HepG2 (cell line): ENCODE measurements around the gene HHIPL2. TPM values are rescaled to one million over a fixed set of nuclear protein-coding genes. Genes with fewer than 3 reads are reported as not detected.

Source experiments
- ATAC-seq: fragments of 200-7000 bp; cut with Tn5 transposase; 3 replicates; pipeline ENCODE4 v1.9.1; 2020; ENCODE audit warnings: mild to moderate bottlenecking, moderate library complexity
- BruUV-seq: library from RNA; stranded (reverse); fragments of 400-500 nt; replicated peaks from 2 replicates; lab custom pipeline; 2021; lab: Mats Ljungman, UMichigan
- CTCF ChIA-PET: fragments of 300-600 bp; formaldehyde crosslinking; extraction: SDS; loops from one replicate; lab custom pipeline; 2021; ENCODE audit warnings: low total read pairs, inconsistent platforms, low intra/inter-chr PET ratio; lab: Yijun Ruan, JAX
- POLR2A ChIA-PET: fragments of 350-600 bp; sonication (Branson Sonifier 250); formaldehyde crosslinking; loops from one replicate; lab custom pipeline; 2020; ENCODE audit warnings: antibody characterized with exemption, inconsistent platforms; lab: Yijun Ruan, JAX
- DNase-seq: peaks from one replicate; pipeline ENCODE4 v3.0.0-alpha.2; 2015; ENCODE audit warnings: low spot score
- FAIRE-seq: peaks from 3 replicates; lab custom pipeline; 2011; peaks lifted over from hg19 to GRCh38; lab: Jason Lieb, UNC
- H2AFZ ChIP-seq: one replicate; pipeline ENCODE4 v1.6.1; 2011; ENCODE audit warnings: low read length, inconsistent platforms
- H3K27ac ChIP-seq: fragments of 300-600 bp; 3 replicates; pipeline ENCODE4 v1.8.0; 2011; ENCODE audit warnings: mixed run types, mild to moderate bottlenecking, mixed read lengths, low read length, inconsistent platforms; ENCODE audit not compliant: insufficient read depth; ENCODE audit errors: extremely low read length
- H3K27me3 ChIP-seq, 2 experiments: fragments of 200-600 bp in 1 of 2; 2 replicates in 1 of 2; 3 replicates in 1 of 2; pipeline versions ENCODE4 v1.6.0 to v1.8.0; 2011; ENCODE audit warnings: low read length in 2 of 2, mild to moderate bottlenecking in 2 of 2, moderate library complexity in 2 of 2, inconsistent platforms in 1 of 2; ENCODE audit not compliant: insufficient read depth in 2 of 2, control insufficient read depth in 1 of 2
- H3K36me3 ChIP-seq, 2 experiments: fragments of 200-600 bp in 1 of 2; replicated peaks in 1 of 2; 2 replicates in 1 of 2; 3 replicates in 1 of 2; pipeline versions ENCODE4 v1.5.1 to v1.8.0; 2011; ENCODE audit warnings: low read length in 2 of 2, inconsistent platforms in 1 of 2; ENCODE audit not compliant: insufficient read depth in 2 of 2, control insufficient read depth in 1 of 2
- H3K4me1 ChIP-seq: 2 replicates; pipeline ENCODE4 v1.5.1; 2012; ENCODE audit warnings: low read length, inconsistent platforms; ENCODE audit not compliant: insufficient read depth
- H3K4me2 ChIP-seq: 2 replicates; pipeline ENCODE4 v1.6.0; 2011; ENCODE audit warnings: low read depth, low read length, inconsistent platforms
- H3K4me3 ChIP-seq, 3 experiments: fragments of 200-600 bp in 1 of 3; sonication (generic), shearing (Covaris generic) in 1 of 3; replicated peaks in 1 of 3; 2 replicates each; pipeline ENCODE4 v1.5.1; 2011 to 2016; ENCODE audit warnings: low read length in 3 of 3, inconsistent platforms in 2 of 3, low read depth in 2 of 3, mild to moderate bottlenecking in 2 of 3, control low read depth in 1 of 3, mixed read lengths in 1 of 3; ENCODE audit not compliant: insufficient read depth in 1 of 3
- H3K79me2 ChIP-seq: one replicate; pipeline ENCODE4 v1.6.1; 2011; ENCODE audit warnings: low read length, inconsistent platforms; ENCODE audit not compliant: insufficient read depth
- H3K9ac ChIP-seq: 2 replicates; pipeline ENCODE4 v1.6.0; 2011; ENCODE audit warnings: mild to moderate bottlenecking, low read depth, low read length, inconsistent platforms; ENCODE audit not compliant: insufficient read depth
- H3K9me3 ChIP-seq: 2 replicates; pipeline ENCODE4 v1.5.1; 2012; ENCODE audit warnings: mild to moderate bottlenecking, low read length
- H4K20me1 ChIP-seq: 2 replicates; pipeline ENCODE4 v1.6.0; 2011; ENCODE audit warnings: inconsistent platforms, mild to moderate bottlenecking, low read length, moderate library complexity; ENCODE audit not compliant: insufficient read depth
- FOXA3 ChIP-seq: IDR thresholded peaks from 2 replicates; pipeline ENCODE4 v1.6.1; 2016; ENCODE audit warnings: missing genetic modification reagents, missing compliant biosample characterization
- GABPB1 ChIP-seq: IDR thresholded peaks from 2 replicates; pipeline ENCODE4 v1.6.1; 2016; ENCODE audit warnings: mild to moderate bottlenecking, missing genetic modification reagents, moderate library complexity, missing compliant biosample characterization
- MTF2 ChIP-seq: sonication (generic); formaldehyde crosslinking; IDR thresholded peaks from 2 replicates; pipeline ENCODE4 v1.5.0; 2020; ENCODE audit warnings: missing genetic modification reagents, borderline replicate concordance
- NFE2L2 ChIP-seq: fragments of 150-350 bp; IDR thresholded peaks from 2 replicates; pipeline ENCODE4 v1.6.1; 2014; ENCODE audit warnings: low read length
- SP1 ChIP-seq, 2 experiments: fragments of 450-650 bp in 1 of 2; sonication (generic) in 1 of 2; formaldehyde crosslinking in 1 of 2; IDR thresholded peaks; 2 replicates each; pipeline versions ENCODE4 v1.4.0 to v1.6.1; 2016 to 2020; ENCODE audit warnings: missing genetic modification reagents in 1 of 2
- STAT6 ChIP-seq: sonication (generic); formaldehyde crosslinking; IDR thresholded peaks from 2 replicates; pipeline ENCODE4 v1.4.0; 2020; ENCODE audit warnings: missing genetic modification reagents, mild to moderate bottlenecking, borderline replicate concordance
- XRCC5 ChIP-seq: fragments of 200-400 bp; formaldehyde crosslinking; optimal IDR thresholded peaks from 2 replicates; pipeline ENCODE3; 2017; ENCODE audit warnings: mild to moderate bottlenecking, low read length
- ZNF430 ChIP-seq: sonication (generic); formaldehyde crosslinking; IDR thresholded peaks from 2 replicates; pipeline ENCODE4 v1.9.0; 2021; ENCODE audit warnings: mild to moderate bottlenecking, missing genetic modification reagents
- WGBS: methylation state at CpG from one replicate; pipeline ENCODE4 v1.1.6; 2017; ENCODE audit warnings: low lambda C conversion rate; 5-methylcytosine and 5-hydroxymethylcytosine counted together
- in situ Hi-C: cut with HindIII; loops from 2 replicates; pipeline ENCODE4 v1.10.0; 2017; ENCODE audit warnings: low pct_unique_long_range_greater_than_20kb; ENCODE audit not compliant: extremely low pct_ligation_motif_present
- intact Hi-C: fragments of 100-400 bp; cut with micrococcal nuclease; formaldehyde crosslinking; loops from one replicate; pipeline ENCODE4 v1.10.0; 2022; ENCODE audit not compliant: unreplicated experiment
- polyA plus RNA-seq, 8 experiments: library from polyadenylated mRNA; depleted of rRNA in 3 of 8; stranded (reverse) in 7 of 8; unstranded in 1 of 8; fragments of >200 nt; fragmentation: Illumina TruSeq in 4 of 8; extraction: Trizol in 4 of 8; gene quantifications; 2 replicates each; pipeline versions ENCODE4 v1.2.1 to v1.2.3, GENCODE V29; 2011 to 2016; ENCODE audit warnings: low read depth in 4 of 8, missing spikeins in 1 of 8, mixed read lengths in 1 of 8; ENCODE audit not compliant: insufficient read depth in 1 of 8
- total RNA-seq, 5 experiments: library from RNA; depleted of rRNA; stranded (reverse); fragments of >200 nt; fragmentation: Illumina TruSeq; extraction: Trizol; gene quantifications; 2 replicates each; pipeline ENCODE4 v1.2.3, GENCODE V29; 2016; ENCODE audit warnings: low read depth in 1 of 5
- TF ChIP-seq, protein P1 (sequence below): IDR thresholded peaks from 2 replicates; pipeline ENCODE4 v1.6.1; 2016; ENCODE audit warnings: missing biosample characterization, missing genetic modification reagents, low read depth
- TF ChIP-seq, protein P2 (sequence below): sonication (generic); formaldehyde crosslinking; conservative IDR thresholded peaks from 2 replicates; pipeline ENCODE4 v1.8.1; 2023; ENCODE audit warnings: missing genetic modification reagents
- TF ChIP-seq, protein P3 (sequence below): sonication (generic); formaldehyde crosslinking; IDR thresholded peaks from 2 replicates; pipeline ENCODE4 v1.8.0; 2022; ENCODE audit warnings: mild to moderate bottlenecking, missing genetic modification reagents
- TF ChIP-seq, protein P4 (sequence below): sonication (generic); formaldehyde crosslinking; conservative IDR thresholded peaks from 2 replicates; pipeline ENCODE4 v1.5.0; 2020; ENCODE audit warnings: missing genetic modification reagents

The HHIPL2 gene
- total and polyA plus RNA-seq, 2 of the 13 experiments (the other 11 are each of a cell fraction or from before 2014, with no cell fraction given) = 0.53 to 1.3 TPM

DNA sequence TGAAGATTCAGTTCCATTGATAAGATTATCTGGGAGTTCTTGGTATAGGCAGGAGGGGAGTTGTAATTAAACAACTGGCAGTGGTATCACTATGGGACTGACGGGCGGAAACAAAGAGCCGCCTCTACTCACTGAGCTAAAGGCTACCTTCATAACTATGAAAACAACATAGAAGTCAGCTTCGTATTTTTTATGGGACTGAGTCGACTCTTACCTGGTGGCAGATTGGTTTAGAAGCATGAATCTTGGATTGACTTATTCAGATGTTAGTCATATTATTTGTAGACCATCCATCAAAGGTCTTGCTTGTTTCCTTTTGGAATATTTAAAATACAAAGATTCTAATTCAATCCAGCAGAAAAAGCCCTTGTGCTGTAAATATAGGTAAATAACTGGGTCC lies 6.3 kb upstream of the HHIPL2 start:
- H3K4me2 ChIP-seq = no peak overlapping the region
- ChIA-PET POLR2A (no interaction called here), CTCF (no interaction called here)
- H3K4me3 ChIP-seq = no peak overlapping the region
- peaks cover 0 to 11% of the 10 kb centered on the region in 2 experiments; a peak in 2 of 5 replicates for H3K36me3 ChIP-seq
- FAIRE-seq (no peak), DNase-seq (no peak), ATAC-seq (no peak)
- H2AFZ ChIP-seq = no peak overlapping the region
- TF ChIP-seq, protein P1, sequence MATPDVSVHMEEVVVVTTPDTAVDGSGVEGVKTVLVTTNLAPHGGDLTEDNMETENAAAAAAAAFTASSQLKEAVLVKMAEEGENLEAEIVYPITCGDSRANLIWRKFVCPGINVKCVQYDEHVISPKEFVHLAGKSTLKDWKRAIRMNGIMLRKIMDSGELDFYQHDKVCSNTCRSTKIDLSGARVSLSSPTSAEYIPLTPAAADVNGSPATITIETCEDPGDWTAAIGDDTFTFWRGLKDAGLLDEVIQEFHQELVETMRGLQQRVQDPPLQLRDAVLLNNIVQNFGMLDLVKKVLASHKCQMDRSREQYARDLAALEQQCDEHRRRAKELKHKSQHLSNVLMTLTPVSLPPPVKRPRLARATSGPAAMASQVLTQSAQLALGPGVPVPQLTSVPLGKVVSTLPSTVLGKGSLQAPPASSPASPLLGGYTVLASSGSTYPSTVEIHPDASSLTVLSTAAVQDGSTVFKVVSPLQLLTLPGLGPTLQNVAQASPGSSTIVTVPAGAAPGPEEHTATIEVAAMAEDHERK (CRISPR knock-in tag) = no peak
- TF ChIP-seq GABPB1 (CRISPR knock-in tag) (no peak), STAT6 (CRISPR knock-in tag) (no peak), FOXA3 (CRISPR knock-in tag) (no peak), XRCC5 (no peak), NFE2L2 (no peak), ZNF430 (CRISPR knock-in tag) (no peak), SP1 (IDR thresholded peaks at IDR 0.05) (no peak), SP1 (CRISPR knock-in tag; IDR thresholded peaks at IDR 0.05) (no peak), MTF2 (CRISPR knock-in tag) (no peak)
- TF ChIP-seq, protein P2, sequence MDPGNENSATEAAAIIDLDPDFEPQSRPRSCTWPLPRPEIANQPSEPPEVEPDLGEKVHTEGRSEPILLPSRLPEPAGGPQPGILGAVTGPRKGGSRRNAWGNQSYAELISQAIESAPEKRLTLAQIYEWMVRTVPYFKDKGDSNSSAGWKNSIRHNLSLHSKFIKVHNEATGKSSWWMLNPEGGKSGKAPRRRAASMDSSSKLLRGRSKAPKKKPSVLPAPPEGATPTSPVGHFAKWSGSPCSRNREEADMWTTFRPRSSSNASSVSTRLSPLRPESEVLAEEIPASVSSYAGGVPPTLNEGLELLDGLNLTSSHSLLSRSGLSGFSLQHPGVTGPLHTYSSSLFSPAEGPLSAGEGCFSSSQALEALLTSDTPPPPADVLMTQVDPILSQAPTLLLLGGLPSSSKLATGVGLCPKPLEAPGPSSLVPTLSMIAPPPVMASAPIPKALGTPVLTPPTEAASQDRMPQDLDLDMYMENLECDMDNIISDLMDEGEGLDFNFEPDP (CRISPR knock-in tag) = no peak
- TF ChIP-seq, protein P3, sequence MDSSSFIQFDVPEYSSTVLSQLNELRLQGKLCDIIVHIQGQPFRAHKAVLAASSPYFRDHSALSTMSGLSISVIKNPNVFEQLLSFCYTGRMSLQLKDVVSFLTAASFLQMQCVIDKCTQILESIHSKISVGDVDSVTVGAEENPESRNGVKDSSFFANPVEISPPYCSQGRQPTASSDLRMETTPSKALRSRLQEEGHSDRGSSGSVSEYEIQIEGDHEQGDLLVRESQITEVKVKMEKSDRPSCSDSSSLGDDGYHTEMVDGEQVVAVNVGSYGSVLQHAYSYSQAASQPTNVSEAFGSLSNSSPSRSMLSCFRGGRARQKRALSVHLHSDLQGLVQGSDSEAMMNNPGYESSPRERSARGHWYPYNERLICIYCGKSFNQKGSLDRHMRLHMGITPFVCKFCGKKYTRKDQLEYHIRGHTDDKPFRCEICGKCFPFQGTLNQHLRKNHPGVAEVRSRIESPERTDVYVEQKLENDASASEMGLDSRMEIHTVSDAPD = no peak
- TF ChIP-seq, protein P4, sequence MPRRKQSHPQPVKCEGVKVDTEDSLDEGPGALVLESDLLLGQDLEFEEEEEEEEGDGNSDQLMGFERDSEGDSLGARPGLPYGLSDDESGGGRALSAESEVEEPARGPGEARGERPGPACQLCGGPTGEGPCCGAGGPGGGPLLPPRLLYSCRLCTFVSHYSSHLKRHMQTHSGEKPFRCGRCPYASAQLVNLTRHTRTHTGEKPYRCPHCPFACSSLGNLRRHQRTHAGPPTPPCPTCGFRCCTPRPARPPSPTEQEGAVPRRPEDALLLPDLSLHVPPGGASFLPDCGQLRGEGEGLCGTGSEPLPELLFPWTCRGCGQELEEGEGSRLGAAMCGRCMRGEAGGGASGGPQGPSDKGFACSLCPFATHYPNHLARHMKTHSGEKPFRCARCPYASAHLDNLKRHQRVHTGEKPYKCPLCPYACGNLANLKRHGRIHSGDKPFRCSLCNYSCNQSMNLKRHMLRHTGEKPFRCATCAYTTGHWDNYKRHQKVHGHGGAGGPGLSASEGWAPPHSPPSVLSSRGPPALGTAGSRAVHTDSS = no peak
- peaks cover 21% of the 10 kb centered on the region for H3K4me1 ChIP-seq
- no peaks in the 10 kb centered on the region for H3K27me3 ChIP-seq
- 96% methylated on average over 5 of the region's 5 CpGs for WGBS
- H3K9ac ChIP-seq = no peak overlapping the region
- in situ Hi-C loops (no loop called here), intact Hi-C loops (no loop called here)
- H3K79me2 ChIP-seq = no peaks in the 10 kb centered on the region
- BruUV-seq = TSS peak; percentile 31
- no peaks in the 10 kb centered on the region for H3K9me3 ChIP-seq
- H4K20me1 ChIP-seq = no peaks in the 10 kb centered on the region
- no peak overlapping the region for H3K27ac ChIP-seq
